A549 (cell line): Measurements from ENCODE around the gene ST14.

Experiments used
- EHF ChIP-seq: fragments of 250-450 bp; sonication (Bioruptor Pico); IDR thresholded peaks from 2 replicates; pipeline ENCODE4 v1.5.0; 2020; ENCODE audit warnings: mild to moderate bottlenecking
- EP300 ChIP-seq, 2 experiments: fragments of >200 bp; sonication (Bioruptor Twin); formaldehyde crosslinking; IDR thresholded peaks; 2 replicates in 1 of 2; 3 replicates in 1 of 2; pipeline ENCODE4 v1.6.1; 2016 to 2017
- FOSL2 ChIP-seq, 2 experiments: fragments of 450-650 bp in 1 of 2; fragments of >200 bp in 1 of 2; sonication (Bioruptor Twin) in 1 of 2; formaldehyde crosslinking; IDR thresholded peaks; 2 replicates each; pipeline versions ENCODE4 v1.5.0 to v1.6.1; 2016 to 2020; ENCODE audit warnings: mild to moderate bottlenecking in 1 of 2, moderate library complexity in 1 of 2
- NPAS2 ChIP-seq: fragments of 250-450 bp; sonication (Bioruptor Pico); IDR thresholded peaks from 2 replicates; pipeline ENCODE4 v1.8.0; 2022; ENCODE audit warnings: mild to moderate bottlenecking, moderate library complexity, borderline replicate concordance
- NR3C1 ChIP-seq: fragments of >200 bp; sonication (Bioruptor Twin); formaldehyde crosslinking; IDR thresholded peaks from 3 replicates; pipeline ENCODE4 v1.6.1; 2017
- POLR2A ChIP-seq: IDR thresholded peaks from 2 replicates; pipeline ENCODE4 v1.6.1; 2012; ENCODE audit warnings: mild to moderate bottlenecking, low read length
- RARB ChIP-seq: fragments of 250-450 bp; sonication (Bioruptor Pico); IDR thresholded peaks from 2 replicates; pipeline ENCODE4 v1.8.0; 2021; ENCODE audit warnings: mild to moderate bottlenecking, moderate library complexity
- RCOR1 ChIP-seq: fragments of 150-350 bp; IDR thresholded peaks from 2 replicates; pipeline ENCODE4 v1.6.1; 2014; ENCODE audit warnings: antibody characterized with exemption, low read length, low read depth
- RFX5 ChIP-seq: fragments of 450-650 bp; IDR thresholded peaks from 2 replicates; pipeline ENCODE4 v1.7.1; 2014; ENCODE audit warnings: antibody characterized with exemption, mild to moderate bottlenecking, moderate library complexity
- ZNF302 ChIP-seq: fragments of 250-450 bp; sonication (Bioruptor Pico); IDR thresholded peaks from 2 replicates; pipeline ENCODE4 v1.9.0; 2021; ENCODE audit warnings: inconsistent platforms, mild to moderate bottlenecking, moderate library complexity
- TF ChIP-seq, protein P1 (sequence below): fragments of >200 bp; sonication (Bioruptor Twin); formaldehyde crosslinking; IDR thresholded peaks from 3 replicates; pipeline ENCODE4 v1.5.1; 2016
- TF ChIP-seq, protein P2 (sequence below): IDR thresholded peaks from 2 replicates; pipeline ENCODE4 v1.6.1; 2012

DNA sequence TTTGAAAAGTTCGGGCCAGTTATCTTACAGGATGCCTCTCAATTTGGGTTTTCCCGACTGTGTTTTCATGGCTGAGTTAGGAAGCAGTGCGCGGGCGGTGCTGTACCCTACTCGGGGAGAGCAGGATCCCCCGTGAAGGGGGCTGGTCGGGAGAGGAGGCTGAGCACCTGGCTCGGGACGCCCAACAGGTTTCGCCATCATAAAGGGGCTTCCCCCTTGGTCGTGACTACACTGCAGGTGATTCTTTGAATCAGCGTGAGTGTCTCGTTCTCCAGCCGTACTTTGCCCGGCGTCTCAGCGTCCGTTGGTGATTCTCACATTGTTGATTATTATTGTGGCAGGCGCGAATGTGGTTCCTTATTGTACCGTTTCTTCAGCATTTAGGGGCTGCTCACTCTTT, 46.6 kb downstream of the ST14 start:
- TF ChIP-seq RARB (no peak), RFX5 (no peak), NR3C1 (no peak), NPAS2 (CRISPR knock-in tag) (no peak), EP300 (IDR thresholded peaks at IDR 0.05) (no peak), RCOR1 (no peak), POLR2A (no peak), FOSL2 (IDR thresholded peaks at IDR 0.05) (no peak), FOSL2 (CRISPR knock-in tag; IDR thresholded peaks at IDR 0.05) (no peak), EHF (no peak), ZNF302 (CRISPR knock-in tag) (no peak)
- TF ChIP-seq, protein P1, sequence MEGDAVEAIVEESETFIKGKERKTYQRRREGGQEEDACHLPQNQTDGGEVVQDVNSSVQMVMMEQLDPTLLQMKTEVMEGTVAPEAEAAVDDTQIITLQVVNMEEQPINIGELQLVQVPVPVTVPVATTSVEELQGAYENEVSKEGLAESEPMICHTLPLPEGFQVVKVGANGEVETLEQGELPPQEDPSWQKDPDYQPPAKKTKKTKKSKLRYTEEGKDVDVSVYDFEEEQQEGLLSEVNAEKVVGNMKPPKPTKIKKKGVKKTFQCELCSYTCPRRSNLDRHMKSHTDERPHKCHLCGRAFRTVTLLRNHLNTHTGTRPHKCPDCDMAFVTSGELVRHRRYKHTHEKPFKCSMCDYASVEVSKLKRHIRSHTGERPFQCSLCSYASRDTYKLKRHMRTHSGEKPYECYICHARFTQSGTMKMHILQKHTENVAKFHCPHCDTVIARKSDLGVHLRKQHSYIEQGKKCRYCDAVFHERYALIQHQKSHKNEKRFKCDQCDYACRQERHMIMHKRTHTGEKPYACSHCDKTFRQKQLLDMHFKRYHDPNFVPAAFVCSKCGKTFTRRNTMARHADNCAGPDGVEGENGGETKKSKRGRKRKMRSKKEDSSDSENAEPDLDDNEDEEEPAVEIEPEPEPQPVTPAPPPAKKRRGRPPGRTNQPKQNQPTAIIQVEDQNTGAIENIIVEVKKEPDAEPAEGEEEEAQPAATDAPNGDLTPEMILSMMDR, result no peak
- TF ChIP-seq, protein P2, sequence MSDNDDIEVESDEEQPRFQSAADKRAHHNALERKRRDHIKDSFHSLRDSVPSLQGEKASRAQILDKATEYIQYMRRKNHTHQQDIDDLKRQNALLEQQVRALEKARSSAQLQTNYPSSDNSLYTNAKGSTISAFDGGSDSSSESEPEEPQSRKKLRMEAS, result no peak
